ENCODE measurements around the gene POP4.

POP4 gene

DNA sequence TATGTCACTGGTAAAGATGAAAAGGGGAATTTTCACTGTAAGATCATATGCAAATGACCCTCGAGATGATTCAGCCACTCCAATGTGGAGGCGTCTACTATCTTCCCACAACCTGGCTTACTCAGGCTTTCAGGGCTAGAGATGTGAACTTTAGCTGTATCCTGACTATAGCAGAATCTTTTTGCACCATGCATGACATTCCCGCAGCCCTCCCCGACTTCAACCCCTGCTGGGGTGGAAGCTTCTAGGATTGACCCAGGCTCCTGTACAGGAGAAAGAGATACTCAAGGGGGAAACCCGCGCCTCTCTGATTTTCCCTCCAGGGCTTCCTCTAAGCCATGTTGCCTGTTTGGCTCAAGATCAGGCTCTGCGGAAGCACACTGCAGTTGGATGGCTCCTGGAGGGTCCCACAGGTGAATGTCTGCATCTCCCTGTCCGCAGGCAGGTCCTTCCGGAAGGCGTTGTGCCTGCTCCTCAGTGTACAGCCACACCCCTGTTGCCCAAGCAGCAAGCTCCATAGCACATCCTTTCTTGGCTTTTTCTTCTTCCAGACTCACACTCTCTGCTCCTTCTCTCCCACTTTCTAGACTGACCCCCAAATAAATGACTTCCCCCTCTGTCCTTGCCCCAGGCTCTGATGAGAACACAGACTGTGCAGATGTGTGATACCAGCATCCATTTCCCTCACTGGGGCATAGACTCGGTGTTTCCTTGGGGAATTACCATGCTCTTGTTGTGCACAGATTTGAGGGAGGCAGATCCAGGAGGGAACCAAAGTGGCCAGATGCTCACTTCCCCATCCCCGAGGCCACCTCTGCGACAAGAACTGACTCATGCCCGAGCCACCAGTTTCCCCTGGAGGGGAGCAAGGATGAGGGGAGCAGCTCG is 29.1 kb upstream of the POP4 start:
- DNase-seq (ENCODE audit: low read depth in 3 of 3) = peak; percentile 12 to 35 (median 32)

DNA sequence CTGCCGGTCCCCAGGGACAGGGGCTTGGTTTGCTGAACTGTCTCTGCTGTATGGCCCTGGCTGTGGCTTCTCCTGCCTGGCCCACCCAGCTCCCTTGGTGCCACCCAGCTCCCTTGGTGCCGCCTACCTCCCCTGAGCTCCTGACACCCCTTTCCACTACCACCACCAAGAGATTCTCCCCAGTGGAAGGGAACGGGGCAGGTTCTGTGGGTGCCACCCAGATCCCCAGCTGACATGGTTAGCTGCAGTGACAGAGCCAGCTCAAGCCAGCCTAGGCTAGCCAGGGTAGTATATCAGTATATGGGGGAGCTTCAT is 28.5 kb upstream of the POP4 start:
- DNase-seq (ENCODE audit: low read depth in 3 of 3) = no peak

DNA sequence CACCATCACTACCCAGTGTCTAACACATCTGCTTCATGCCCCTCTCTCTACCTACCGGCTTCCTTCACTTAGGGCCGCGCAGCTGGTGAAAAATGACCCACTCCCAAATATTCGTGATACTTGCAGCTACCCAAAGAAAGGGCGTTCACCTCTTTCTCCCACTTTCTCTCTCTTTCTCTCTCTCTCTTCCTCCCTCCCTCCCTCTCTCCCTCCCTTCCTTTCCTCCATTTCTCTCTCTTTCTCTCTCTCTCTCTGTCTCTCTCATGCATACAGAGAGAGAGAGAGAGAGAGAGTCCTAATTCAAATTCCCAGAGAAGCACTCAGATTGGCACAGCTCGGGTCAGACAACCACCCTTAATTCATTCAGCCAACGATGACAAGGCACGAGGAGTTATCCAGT is 27.7 kb upstream of the POP4 start:
- no peak for DNase-seq (ENCODE audit: low read depth in 3 of 3)

DNA sequence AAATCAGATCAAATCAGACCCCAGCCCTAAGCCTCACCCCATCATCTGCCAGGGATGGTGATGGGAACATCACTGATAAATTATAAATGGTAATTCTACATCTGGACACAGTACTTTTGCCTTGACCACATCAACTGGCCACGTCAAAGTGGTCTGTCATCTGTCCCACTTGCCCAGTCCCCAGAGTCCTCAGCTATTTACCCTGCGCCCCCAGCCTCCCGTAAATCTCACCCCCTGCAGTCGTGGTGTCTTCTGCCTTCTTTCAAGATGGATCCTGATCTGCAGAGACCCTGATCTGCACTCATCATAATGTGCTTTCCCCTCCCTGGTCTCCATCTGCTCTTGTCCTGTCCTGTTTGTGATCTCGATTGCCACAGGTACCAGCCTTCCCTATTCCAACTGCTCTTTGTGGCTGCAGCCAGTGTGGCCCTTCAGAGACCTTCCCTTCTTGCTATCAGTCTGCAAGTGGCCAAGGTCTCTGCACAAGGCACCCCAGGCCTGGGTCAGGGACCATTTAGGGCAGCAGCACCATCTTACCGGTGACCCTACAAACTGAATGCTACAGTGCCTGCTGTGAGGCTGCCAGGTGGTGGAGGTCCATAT is 26.7 kb upstream of the POP4 start:
- DNase-seq (ENCODE audit: low read depth in 3 of 3) = no peak

DNA sequence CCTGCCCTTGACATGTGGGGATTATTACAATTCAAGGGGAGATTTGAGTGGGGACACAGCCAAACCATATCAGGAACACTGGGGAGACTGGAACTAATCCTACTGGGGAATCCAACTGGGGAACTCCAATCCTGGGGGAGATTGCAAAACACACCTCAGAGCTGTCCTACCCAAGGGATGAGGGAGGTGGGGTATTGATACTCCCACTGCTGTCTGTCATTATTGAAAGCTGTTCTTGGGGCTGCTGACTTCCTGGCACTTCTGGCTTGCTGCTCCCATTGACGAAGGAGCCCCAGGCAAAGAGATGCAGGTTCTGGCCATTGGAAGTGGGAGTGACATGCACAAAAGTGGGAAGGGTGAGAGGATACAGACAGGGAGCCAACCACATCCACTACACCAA is 24.7 kb upstream of the POP4 start:
- no peak for DNase-seq (ENCODE audit: low read depth in 3 of 3)

DNA sequence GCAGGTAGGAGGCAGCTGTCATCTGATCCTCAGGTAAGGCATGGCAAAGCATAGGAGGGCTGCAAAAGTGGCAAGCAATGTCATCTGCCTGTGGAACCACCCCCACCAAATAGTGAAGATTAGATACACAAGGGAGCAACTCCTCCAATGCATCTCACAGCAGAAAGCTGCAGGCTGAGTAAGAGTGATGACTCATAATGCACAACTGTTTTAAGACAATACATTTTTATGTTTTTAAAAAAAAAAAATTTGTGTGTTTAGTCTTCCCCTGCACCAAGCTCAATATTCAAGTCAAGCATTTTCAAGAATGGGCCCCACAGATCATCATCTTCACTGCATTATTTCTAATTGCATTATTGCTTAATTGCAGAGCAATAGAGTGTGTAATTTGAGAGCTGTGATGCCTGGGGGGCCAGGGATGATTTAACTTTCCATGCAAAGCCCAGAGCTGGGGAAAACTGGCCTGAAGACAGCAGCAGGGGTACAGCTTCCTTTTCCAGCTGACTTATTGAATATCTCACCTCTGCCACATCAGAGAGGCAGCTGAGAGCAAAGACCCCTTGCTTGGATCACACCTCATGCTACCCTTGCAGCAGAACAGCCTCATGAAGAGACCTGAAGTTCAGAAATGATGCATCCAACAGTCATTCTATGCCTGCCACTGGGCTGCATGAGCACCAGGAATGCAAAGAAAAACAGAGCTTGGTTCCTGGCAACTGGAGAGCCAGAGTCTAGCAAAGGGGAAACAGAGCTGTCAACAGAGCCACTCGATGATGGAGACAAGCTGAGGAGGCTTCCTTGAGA is 22.7 kb upstream of the POP4 start:
- no peak for DNase-seq (ENCODE audit: low read depth in 3 of 3)

DNA sequence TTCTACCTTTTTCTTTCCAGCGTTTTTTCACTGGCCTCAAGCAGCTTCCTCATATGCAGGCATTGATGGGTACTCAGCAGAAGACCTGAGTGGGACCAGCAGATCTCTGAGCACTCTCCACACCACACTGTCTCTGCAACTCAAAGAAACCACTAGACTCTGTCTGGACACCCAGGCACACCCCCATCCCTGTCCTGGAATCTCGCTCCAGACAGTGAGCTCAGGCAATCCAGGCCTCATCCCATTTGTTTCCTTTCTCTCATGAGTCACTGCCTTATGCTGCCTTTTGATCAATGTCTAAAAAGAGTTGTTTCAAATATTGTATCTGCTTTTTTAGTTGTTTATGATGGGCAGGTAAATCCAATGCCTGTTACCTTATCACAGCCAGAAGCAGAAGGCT is 19.7 kb upstream of the POP4 start:
- no peak for DNase-seq (ENCODE audit: low read depth in 3 of 3)

DNA sequence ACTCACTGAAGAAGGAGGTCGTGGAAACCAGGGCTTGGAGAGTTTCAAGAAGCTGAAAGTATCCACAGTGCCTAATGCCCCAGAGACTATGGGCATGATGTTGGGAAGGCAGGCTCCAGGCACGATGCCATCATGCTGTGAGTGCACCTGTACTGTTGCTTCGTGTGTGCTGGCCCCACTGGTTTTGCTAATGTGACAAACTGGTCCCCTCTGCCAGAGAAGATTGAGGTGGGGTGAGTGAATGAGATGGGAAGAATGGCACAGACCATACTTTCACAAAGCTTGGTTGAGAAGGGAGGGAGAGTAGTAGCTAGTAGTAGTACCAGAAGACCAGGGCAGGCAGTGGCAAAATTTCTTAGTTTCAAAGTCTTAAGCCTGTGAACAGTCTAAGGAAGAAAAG is 19.0 kb upstream of the POP4 start:
- DNase-seq (ENCODE audit: low read depth in 3 of 3) = no peak

DNA sequence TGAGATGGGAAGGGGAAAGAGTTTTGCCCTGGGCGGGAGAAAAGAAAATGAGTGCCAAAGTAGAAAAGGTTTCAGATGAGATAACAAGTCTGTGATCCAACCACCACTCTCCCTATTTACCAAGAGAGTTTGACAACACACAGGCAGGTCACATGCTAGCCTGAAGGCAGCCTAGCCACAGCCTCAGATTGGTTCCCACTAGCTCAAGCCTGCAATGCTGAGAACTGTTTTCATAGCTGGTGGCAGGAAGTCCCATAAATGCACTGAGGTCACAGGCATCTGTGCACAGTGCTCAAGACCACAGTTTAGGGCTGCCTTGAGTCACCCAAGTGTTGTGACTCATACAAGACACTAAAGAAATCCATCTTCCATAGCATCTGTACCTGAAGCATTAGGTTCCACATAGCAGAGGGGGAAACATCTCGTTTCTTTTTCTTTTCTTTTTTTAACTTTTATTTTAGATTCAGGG is 18.5 kb upstream of the POP4 start:
- peak; percentile 22 to 57 (median 23) for DNase-seq (ENCODE audit: low read depth in 3 of 3)

DNA sequence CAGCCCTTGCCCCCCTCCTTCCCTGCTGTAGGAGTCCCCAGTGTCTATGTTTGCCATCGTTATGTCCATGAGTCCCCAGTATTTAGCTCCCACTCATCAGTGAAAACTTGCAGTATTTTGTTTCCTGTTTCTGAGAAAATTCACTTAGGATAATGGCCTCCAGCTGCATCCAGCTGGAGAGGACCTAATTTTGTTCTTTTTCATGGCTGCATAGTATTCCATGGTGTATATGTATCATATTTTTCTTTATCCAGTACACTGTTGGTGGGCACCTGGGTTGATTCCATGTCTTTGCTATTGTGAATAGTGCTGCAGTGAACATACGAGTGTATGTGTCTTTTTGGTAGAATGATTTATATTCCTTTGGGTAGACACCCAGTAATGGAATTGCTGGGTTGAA is 18.0 kb upstream of the POP4 start:
- DNase-seq (ENCODE audit: low read depth in 3 of 3) = no peak

DNA sequence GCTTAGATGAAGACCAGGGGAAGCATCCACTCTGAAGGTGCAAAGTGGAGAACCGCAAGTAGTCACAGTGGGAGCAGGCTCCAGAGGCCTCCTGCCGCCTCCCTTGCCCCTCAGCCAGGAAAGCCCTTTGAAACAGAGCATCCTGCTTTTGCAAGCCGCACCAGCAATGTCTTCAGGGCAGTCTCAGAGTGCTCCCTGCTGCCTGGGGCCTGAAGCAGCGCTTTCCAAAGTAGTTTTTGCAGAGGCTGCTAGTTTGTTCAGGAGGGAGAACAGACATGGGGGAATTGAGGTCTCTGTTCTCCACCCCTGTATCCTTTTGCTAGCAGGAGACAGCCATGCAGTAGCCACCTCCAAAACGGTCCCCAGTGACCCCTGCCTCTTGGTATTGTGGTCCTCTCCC is 15.8 kb upstream of the POP4 start:
- no peak for DNase-seq (ENCODE audit: low read depth in 3 of 3)

DNA sequence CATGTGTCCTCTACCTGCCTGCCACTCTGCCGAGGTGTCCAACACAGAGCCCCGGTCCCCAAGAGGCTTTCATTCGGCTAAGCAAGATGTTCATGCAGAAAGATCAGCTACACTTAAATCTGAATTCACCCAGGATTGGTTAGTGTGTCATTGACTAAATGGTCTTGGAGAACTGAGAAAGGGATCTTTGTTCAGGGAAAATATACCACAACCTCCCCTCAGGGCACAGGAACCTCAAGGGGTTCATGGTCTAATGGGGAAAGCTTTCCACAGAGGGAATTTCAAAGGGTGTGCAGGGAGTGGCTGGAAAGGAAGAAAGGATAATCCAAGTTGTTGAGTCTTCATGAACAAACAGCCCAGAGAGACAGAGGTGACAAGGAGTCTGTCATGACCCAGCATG is 14.4 kb upstream of the POP4 start:
- no peak for DNase-seq (ENCODE audit: low read depth in 3 of 3)

DNA sequence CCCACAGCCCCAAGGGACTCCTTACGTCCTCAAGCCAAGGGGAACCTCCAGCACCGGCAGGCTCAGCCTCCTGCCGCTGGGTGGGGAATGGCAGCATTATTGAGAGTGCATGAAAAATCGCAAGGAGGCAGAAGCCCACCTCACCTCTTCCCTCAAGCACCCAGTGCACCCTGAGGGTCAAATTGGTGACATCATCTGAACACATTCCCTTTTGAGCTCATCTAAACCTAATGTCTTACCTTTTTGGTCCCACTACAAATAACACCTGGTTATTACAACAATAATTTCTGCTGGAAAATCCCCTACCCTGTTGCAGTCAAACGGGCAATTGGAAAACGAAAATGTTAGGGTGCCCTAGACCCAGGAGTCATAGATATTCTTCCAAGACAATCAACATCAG is 12.2 kb upstream of the POP4 start:
- no peak for DNase-seq (ENCODE audit: low read depth in 3 of 3)

DNA sequence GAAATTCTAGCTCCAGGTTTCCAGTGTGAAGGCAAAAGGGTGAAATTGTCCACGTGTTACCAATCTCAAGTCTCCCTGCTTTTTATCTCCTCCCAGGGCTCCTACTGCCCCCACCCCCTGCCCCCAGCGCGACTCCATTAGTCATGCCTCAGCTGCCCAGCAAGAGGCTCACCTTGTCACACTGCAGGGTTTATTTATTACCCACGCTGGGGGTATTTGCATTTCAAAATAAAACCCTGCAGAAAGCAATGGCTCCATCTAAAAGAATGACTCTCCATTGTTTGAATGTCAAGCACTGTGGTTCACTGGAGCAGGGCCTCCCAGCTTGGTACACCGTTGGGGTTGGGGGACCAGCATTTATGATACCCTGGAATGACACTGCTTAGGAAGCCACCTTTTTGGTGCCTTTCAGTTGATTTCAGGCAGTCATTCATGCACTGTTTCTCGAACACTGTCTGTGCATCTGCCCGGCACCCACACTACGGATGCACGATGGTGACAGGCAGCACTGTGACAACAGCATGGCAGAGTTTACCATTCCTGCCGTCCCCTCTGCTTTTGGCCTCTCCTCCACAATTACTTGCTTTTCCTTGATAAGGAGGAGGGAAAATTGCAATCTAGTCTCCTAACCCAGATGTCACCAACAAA is 9.9 kb upstream of the POP4 start:
- DNase-seq (ENCODE audit: low read depth in 3 of 3) = no peak

DNA sequence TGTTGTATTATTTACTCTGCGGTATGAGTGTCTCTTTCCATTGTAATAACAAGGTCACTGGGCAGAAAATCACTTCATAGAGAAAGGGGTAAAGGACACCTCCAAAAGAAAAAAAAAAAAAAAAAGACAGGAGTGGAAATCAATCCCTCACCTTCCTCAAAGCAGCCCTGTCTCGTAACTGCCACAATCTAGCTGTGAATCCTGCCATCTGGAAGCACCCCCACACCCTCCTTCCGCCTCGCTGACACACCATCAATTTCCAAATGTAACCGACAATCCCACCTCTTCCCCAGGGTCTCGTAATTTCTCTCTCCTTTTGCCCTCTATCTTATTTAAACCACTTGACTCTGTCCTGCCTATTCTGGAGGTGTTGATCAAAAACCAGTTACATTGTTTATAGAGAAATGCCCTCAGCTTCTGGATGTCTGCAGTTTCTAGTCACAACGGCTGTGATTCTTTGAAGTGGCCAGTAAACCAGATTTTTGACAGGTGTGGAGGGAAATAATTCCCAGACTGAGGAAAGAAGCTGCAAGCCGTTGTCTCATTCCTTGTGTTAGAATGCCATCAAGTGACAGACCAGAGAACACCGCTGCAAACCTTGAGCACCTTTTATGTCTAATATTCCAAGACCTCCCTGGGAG is 9.1 kb upstream of the POP4 start:
- no peak for DNase-seq (ENCODE audit: low read depth in 3 of 3)

DNA sequence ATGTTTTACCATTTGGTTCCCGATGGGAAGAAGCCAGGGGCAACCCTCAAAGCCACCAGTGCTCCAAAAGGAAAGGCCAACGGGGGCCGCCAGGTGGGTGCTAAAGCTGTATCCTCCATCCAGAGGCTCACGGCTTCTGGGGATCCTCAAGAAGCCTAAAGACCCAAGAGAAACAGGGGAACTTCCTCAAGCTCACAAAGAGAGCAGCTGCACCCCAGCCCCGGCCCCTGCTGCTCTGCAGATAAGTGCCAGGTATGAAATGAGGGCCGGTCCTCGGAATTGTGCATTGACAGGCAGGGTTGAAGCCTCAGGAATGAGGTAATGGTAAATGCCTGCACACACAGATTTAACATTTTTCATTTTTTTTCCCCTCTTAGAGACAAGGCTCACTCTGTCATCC is 8.0 kb upstream of the POP4 start:
- DNase-seq (ENCODE audit: low read depth in 3 of 3) = no peak

DNA sequence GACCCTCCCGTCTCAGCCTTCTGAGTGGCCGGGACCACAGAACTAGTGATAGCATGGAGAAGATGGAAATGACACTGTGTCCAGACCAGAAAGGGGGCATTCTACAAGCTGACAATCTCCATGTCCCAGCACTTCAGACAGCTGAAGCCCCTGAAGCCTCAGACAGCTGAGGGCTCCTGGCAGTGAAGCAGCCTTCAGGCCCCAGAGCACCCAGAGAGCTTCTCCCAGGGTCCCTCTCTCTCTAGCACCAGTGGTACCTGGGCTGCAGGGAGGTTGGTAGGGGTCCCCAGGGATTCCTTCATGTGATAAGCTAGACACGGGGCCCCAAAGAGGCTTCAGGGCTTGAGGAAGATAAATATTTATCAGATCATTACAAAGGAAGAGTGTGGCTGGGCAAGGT is 7.6 kb upstream of the POP4 start:
- no peak for DNase-seq (ENCODE audit: low read depth in 3 of 3)

DNA sequence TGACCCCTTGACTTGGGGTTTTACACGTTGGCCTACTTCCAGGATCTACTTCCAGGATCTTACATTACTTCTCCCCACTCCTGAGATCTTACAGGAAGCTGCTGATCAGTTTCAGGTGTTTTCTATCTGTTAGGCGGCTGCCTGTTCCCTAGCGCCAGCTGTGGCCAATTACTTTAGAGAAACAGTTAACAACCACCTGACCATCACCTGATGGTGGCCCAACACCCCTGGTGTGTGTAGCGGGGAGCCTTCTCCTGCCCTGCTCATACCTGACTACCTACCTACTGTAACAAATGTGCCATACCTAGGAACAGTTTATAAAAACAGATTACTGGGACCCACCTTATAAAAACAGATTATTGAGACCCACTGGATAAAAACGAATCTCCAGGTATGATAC is 2.8 kb upstream of the POP4 start:
- DNase-seq (ENCODE audit: low read depth in 3 of 3) = no peak

DNA sequence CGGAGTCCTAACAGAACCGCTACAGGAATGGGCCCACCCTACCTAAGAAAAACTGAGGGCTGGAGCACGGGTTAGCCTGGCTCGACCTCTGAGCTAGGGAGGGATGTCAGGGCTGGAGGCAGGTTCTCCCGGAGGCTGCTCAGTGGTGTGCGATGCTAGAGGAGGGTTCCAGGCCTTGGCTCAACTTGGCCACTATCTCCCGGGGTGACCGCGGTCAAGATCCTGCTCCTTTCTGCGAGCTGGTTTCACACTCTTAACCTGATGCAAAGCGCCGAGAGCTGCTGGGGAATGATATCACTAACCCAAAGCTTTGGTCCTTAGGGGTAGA is 301 bp downstream of the POP4 start:
- no peak for DNase-seq (ENCODE audit: low read depth in 3 of 3)

DNA sequence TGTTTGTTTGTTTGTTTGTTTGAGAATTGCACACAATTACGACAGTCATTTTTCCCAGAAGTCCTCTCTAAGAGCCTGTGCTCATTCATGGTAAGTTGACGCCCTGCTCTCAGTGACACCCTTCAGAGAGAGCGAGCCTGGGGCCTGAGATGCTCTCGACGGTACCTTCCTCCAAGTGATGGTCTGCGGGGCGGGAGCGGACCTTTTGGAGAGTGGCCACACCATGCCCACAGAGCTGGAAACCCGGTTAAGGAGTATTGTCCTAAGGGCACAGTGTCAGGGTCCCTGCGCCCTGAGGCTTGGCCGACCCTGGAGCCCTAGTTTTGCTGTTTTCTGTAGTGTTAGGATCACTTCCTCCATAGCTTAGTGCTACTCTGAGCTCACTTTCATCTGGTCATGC is 3.6 kb downstream of the POP4 start:
- DNase-seq (ENCODE audit: low read depth in 3 of 3) = no peak

DNA sequence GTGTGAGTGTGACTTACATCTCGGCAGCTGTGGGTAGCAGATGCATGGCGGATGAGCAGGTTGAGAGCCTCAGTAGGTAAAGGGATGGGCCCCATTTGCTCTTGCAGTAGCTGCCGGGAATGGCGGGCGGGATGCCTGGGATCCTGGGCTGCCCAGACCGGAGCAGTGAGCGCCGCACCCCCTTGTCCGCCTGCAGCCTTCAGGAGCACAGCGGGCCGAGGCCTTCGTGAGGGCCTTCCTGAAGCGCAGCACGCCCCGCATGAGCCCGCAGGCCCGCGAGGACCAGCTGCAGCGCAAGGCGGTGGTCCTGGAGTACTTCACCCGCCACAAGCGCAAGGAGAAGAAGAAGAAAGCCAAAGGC is 4.1 kb downstream of the POP4 start:
- DNase-seq (ENCODE audit: low read depth in 3 of 3) = no peak

Data from stimulated activated CD4-positive, alpha-beta T cell treated with anti-CD3 and anti-CD28 coated beads, TNF-alpha, amount 100 ng/mL, for 24 hours (primary cell).